Myocyte (in vitro differentiated cells): ENCODE measurements around the gene SLC15A4. TPM values are rescaled to one million over a fixed set of nuclear protein-coding genes. Genes with fewer than 3 reads are reported as not detected.

Experiments
- DNase-seq: peaks from one replicate; pipeline ENCODE4 v3.0.0-alpha.2; 2012; ENCODE audit warnings: low read depth
- total RNA-seq: library from RNA; depleted of rRNA; stranded (reverse); fragments of >200 nt; gene quantifications from 2 replicates; pipeline ENCODE4 v1.2.3, GENCODE V29; 2014

Gene SLC15A4
- total RNA-seq, 1 donor from 2014 or later: 48.6 TPM

- no peak for DNase-seq
Measured at GRCh38 chr12:128755566-128755965, 68.2 kb downstream of the SLC15A4 start.

GRCh38 chr12:128754275-128754674 is 69.5 kb downstream of the SLC15A4 start:
- no peak for DNase-seq

GRCh38 chr12:128753438-128753837 is 70.3 kb downstream of the SLC15A4 start:
- no peak for DNase-seq

- DNase-seq: no peak
Measured at GRCh38 chr12:128752386-128752785, 71.4 kb downstream of the SLC15A4 start.

- no peak for DNase-seq
Measured at GRCh38 chr12:128747441-128747840, 76.3 kb downstream of the SLC15A4 start.

GRCh38 chr12:128745772-128746689 is 77.7 kb downstream of the SLC15A4 start:
- DNase-seq: no peak

- no peak for DNase-seq
Measured at GRCh38 chr12:128743916-128744315, 79.8 kb downstream of the SLC15A4 start.

Other genes with a start within 250 kb of the SLC15A4 start
- not detected in 2 replicates for gene GLT1D1, start 29.5 kb upstream of the SLC15A4 start, total RNA-seq